GM19193 (cell line): ENCODE data around the gene ATP5PF.

ENCODE experiments used
- POLR2A ChIP-seq: IDR thresholded peaks from 4 replicates; pipeline ENCODE4 v1.6.1; 2011; ENCODE audit not compliant: insufficient read depth, insufficient read length; ENCODE audit errors: extremely low read depth

Gene ATP5PF

GRCh38 chr21:25733859-25734653 is 648 bp downstream of the ATP5PF start:
- no peak for TF ChIP-seq POLR2A

- no peak for TF ChIP-seq POLR2A
Observed at GRCh38 chr21:25732091-25732760, 2.5 kb downstream of the ATP5PF start.

- TF ChIP-seq POLR2A: no peak
Observed at GRCh38 chr21:25722631-25723030, 12.1 kb downstream of the ATP5PF start.

DNA sequence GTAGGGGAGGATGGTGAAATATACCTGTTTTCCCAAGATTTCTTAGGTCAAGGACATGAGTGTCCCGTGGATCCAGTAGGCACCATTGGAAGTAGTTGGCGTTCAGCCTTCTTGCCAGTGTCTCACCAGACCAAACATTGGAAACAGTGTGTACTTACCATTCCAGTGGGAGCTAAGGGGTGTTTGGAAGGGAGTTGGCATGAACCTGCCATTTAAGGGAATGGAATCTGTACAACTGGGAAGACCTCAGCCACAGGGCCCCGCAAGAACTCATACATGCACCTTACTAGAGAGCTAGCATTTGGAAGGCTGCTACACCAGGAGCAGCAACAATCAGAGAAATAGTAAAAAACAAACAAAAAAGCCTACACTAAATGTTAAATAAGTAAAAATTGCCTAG is 12.7 kb downstream of the ATP5PF start:
- no peak for TF ChIP-seq POLR2A

- no peak for TF ChIP-seq POLR2A
Observed at GRCh38 chr21:25717491-25718147, 17.1 kb downstream of the ATP5PF start.

GRCh38 chr21:25710550-25710949 is 24.2 kb downstream of the ATP5PF start:
- TF ChIP-seq POLR2A: no peak

DNA sequence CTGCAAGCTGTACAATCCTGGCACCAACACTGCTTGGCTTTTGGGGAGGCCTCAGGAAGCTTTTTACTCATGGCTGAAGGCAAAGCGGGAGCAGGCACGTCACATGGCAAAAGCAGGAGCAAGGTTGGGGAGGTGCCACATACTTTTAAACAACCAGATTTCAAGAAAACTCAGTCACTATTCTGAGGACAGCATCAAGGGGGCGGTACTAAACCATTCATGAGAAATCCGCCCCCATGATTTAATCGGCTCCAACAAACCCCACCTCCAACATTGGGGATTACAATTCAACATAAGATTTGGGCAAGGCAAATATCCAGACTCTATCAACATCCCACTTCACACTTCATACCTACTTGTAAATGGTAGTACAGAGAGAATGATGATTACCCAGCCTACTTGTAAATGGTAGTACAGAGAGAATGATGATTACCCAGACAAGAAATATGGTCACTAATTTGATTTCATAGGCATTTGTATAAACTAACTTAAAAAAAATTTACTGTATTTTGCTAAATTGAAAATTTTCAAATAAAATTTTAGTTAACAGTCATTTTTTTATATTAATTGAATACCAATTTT is 24.9 kb downstream of the ATP5PF start:
- no peak for TF ChIP-seq POLR2A

GRCh38 chr21:25708467-25709065 is 26.1 kb downstream of the ATP5PF start:
- no peak for TF ChIP-seq POLR2A

DNA sequence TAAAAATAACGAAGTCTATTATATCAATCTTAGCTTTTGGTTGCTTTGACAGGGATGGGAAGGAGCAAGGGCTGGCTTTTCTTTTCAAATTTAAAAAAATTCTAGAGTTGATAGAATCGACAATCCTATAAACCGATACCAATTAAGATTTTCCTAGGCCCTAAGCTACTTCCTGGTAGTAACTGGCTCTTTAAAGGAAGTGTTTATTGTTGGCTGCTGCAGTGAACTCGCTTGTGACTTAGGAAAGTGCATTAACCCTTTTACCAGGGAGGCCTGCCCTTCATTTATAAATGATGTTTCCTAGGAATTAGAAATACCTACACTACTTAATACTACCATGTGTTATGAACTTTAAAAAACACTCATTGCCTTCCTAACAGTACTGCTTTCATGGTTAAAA is 33.2 kb downstream of the ATP5PF start:
- no peak for TF ChIP-seq POLR2A

DNA sequence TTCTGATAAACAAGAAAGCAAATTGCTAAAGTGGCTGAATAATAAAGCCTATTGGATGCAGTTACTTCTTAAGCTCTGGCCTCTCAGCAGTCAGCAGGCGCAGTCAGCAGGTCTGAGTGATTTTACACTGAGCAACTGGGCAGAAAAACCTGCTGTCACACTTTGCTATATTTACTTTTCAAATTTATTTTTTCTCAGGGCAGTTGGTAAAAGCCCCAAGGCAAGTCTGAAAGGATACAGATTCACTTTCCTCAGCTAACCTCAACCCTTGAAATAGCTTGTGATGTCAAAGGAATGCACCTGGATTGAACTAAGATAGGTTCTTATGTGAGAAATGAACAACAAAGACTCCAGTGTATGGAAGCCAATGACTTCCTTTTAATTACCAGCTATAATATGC is 34.0 kb downstream of the ATP5PF start:
- no peak for TF ChIP-seq POLR2A

DNA sequence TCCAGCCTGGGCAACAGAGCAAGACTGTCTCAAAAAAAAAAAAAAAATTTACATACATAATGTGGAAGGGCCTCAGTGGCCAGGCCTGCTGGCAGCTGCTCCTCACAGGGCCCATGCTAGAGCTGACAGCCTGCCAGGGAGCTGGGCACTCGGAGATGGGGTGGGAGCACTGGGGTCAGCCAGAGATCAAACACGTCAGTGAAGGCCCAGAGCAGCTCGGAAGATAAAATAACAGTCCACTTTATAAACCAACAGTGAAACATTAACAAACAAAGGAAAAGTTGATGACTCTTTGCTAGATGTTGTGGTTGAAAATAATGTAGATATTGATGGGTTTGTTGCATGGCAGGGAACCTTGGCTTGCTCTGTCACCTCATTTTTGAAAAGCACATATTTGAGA is 42.7 kb downstream of the ATP5PF start:
- no peak for TF ChIP-seq POLR2A

GRCh38 chr21:25689226-25689625 is 45.5 kb downstream of the ATP5PF start:
- no peak for TF ChIP-seq POLR2A

- TF ChIP-seq POLR2A: no peak
Observed at GRCh38 chr21:25688275-25689155, 46.2 kb downstream of the ATP5PF start.

GRCh38 chr21:25687787-25688186 is 46.9 kb downstream of the ATP5PF start:
- no peak for TF ChIP-seq POLR2A
